Prostate gland (tissue), 2 donors: Measurements from ENCODE around the gene CA5B. TPM values are rescaled to one million over a fixed set of nuclear protein-coding genes. Genes with fewer than 3 reads are reported as not detected.

Experiments
- DNase-seq: peaks from one replicate; pipeline ENCODE4 v3.0.0-alpha.2; 2019; ENCODE audit warnings: low spot score
- H3K27ac ChIP-seq, 2 donors: fragments of 200-600 bp; sonication (generic); 2 replicates each; pipeline ENCODE4 v1.5.1; 2017 to 2019
- H3K27me3 ChIP-seq: fragments of 200-600 bp; sonication (generic); replicated peaks from 2 replicates; pipeline ENCODE4 v1.5.1; 2019; ENCODE audit not compliant: insufficient read depth
- H3K36me3 ChIP-seq, 2 donors: fragments of 200-600 bp; sonication (generic); 1 replicate in 1 of 2; 2 replicates in 1 of 2; pipeline versions ENCODE4 v1.5.1 to v1.8.1; 2017 to 2019
- H3K4me1 ChIP-seq: fragments of 200-600 bp; sonication (generic); replicated peaks from 2 replicates; pipeline ENCODE4 v1.5.1; 2019
- H3K4me3 ChIP-seq, 2 donors: fragments of 200-600 bp; sonication (generic); 2 replicates each; pipeline ENCODE4 v1.5.1; 2017 to 2019
- H3K9me3 ChIP-seq: fragments of 200-600 bp; sonication (generic); 2 replicates; pipeline ENCODE4 v1.5.1; 2017
- CTCF ChIP-seq, 4 experiments: fragments of 200-600 bp in 2 of 4; fragments of 450-650 bp in 2 of 4; sonication (generic) in 2 of 4; IDR thresholded peaks; 1 replicate in 3 of 4; 2 replicates in 1 of 4; pipeline ENCODE4 v1.5.1; 2016 to 2019; ENCODE audit warnings: antibody characterized with exemption in 4 of 4, mild to moderate bottlenecking in 2 of 4, moderate library complexity in 2 of 4
- POLR2A ChIP-seq: fragments of 450-650 bp; IDR thresholded peaks from one replicate; pipeline ENCODE4 v1.6.1; 2016; ENCODE audit warnings: antibody characterized with exemption, mild to moderate bottlenecking
- POLR2AphosphoS5 ChIP-seq: sonication (generic); formaldehyde crosslinking; IDR thresholded peaks from one replicate; pipeline ENCODE4 v1.6.1; 2017; ENCODE audit warnings: antibody characterized with exemption
- WGBS: methylation state at CpG from one replicate; pipeline ENCODE4 v1.1.5; 2018; 5-methylcytosine and 5-hydroxymethylcytosine counted together
- intact Hi-C: fragments of 100-400 bp; cut with DNase I; formaldehyde crosslinking; loops from one replicate; pipeline ENCODE4 v1.14.2; 2022
- small RNA-seq, 2 donors: library from RNA; depleted of rRNA; stranded (forward); fragments of <200 nt; gene quantifications; one replicate each; pipeline ENCODE3, GENCODE V24; 2016
- total RNA-seq, 2 donors: library from RNA; depleted of rRNA; stranded (reverse); fragments of >200 nt; gene quantifications; one replicate each; pipeline ENCODE4 v1.1.0, GENCODE V29; 2016

CA5B gene
- total RNA-seq, 2 donors from 2014 or later: 4.6 to 35.7 TPM

DNA sequence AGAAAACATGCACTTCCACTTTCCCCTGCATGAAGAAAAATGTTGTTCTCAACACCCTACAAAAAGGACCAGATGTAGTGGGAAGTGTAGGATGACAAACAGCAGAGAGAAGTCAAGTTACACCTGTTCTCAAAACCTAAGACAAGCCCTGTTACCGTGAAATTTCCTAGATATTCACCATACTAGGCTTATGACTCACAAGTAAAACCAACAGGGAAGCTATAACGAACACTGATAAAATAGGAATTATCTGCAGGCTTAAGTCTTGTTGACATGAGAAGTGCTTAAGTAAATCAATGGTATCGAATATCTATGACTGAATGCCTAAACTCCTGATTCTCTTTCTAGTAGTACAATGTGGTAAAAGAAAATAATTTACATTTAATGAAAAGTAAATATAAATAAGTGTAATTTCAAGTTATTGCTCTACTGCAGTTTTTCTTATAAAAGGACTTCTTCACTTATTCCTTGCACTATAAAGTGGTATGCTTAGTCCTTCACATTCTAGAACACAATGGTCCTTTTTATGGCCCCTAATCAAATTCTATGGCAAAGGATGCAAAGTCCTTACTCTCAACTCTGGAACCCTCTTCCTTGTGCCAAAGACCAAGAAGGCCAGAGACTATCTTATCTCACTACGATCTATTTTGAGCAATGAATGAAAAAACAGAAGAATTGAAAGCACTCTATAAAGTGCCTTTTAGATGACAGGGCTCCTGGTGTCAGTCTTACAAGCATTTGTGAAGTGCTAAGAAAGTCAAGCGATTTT is 96.9 kb downstream of the CA5B start:
- Histone ChIP-seq H3K36me3 (no peaks in the 10 kb centered on the region), H3K27me3 (no peaks in the 10 kb centered on the region), H3K4me3 (no peak overlapping the region), H3K4me1 (no peaks in the 10 kb centered on the region), H3K27ac (no peak overlapping the region), H3K9me3 (no peaks in the 10 kb centered on the region)
- intact Hi-C loops: no loop called here
- no peak for TF ChIP-seq POLR2A
- TF ChIP-seq POLR2AphosphoS5: no peak
- no peak for TF ChIP-seq CTCF (IDR thresholded peaks at IDR 0.05)
- DNase-seq: no peak
- WGBS: 68% methylated on average over 5 of the region's 5 CpGs

Small RNA genes lying within 50 kb of the gene (small RNA-seq; reads per million reads assigned to genes)
- 0 reads per million in 2 donors for gene RF00409

Other genes with a start within 250 kb of the CA5B start
- 10 to 100 TPM in 1 of 2 donors, 1 to 10 TPM in 1; 8.9 to 20.1 TPM for gene PIR, start 244.9 kb upstream of the CA5B start, total RNA-seq
- 1 to 10 TPM in 1 of 2 donors, under 1 TPM in 1; 0.14 to 1.2 TPM for gene BMX, start 237.5 kb upstream of the CA5B start, total RNA-seq
- gene ACE2, start 137.3 kb upstream of the CA5B start, total RNA-seq: 10 to 100 TPM in 1 of 2 donors, under 1 TPM in 1; 0.14 to 74.6 TPM
- gene CLTRN, start 73.5 kb upstream of the CA5B start, total RNA-seq: under 1 TPM; 0.36 to 0.57 TPM
- 1 to 10 TPM; 2.9 to 6.2 TPM for gene ZRSR2, start 52.2 kb downstream of the CA5B start, total RNA-seq
- 100 to 1,000 TPM in 1 of 2 donors, 10 to 100 TPM in 1; 27.3 to 122 TPM for gene AP1S2, start 116.5 kb downstream of the CA5B start, total RNA-seq